Heart left ventricle (tissue), 16 donors: Measurements from ENCODE around the gene RPA3. TPM values are rescaled to one million over a fixed set of nuclear protein-coding genes. Genes with fewer than 3 reads are reported as not detected.

Source experiments
- ATAC-seq, 4 donors: fragments of 200-7000 bp; cut with Tn5 transposase; one replicate each; pipeline ENCODE4 v1.9.1; 2020 to 2022; ENCODE audit warnings: moderate library complexity in 4 of 4, mild to moderate bottlenecking in 3 of 4, moderate number of reproducible peaks in 1 of 4
- DNase-seq, 5 donors: peaks; one replicate each; pipeline ENCODE4 v3.0.0-alpha.2; 2020
- H3K27ac ChIP-seq, 12 donors: fragments of 200-600 bp; sonication (generic) in 4 of 12; one replicate each; pipeline versions ENCODE4 v1.5.0 to v1.8.0; 2016 to 2022; ENCODE audit warnings: mild to moderate bottlenecking in 2 of 12
- H3K27me3 ChIP-seq, 9 donors: fragments of 200-600 bp; sonication (generic) in 2 of 9; one replicate each; pipeline versions ENCODE4 v1.5.1 to v1.8.0; 2016 to 2022; ENCODE audit warnings: mild to moderate bottlenecking in 3 of 9
- H3K36me3 ChIP-seq, 9 donors: fragments of 200-600 bp; sonication (generic) in 2 of 9; one replicate each; pipeline versions ENCODE4 v1.5.0 to v1.8.0; 2018 to 2022; ENCODE audit warnings: mild to moderate bottlenecking in 2 of 9
- H3K4me1 ChIP-seq, 12 donors: fragments of 200-600 bp; sonication (generic) in 4 of 12; one replicate each; pipeline versions ENCODE4 v1.5.0 to v1.8.0; 2016 to 2022; ENCODE audit warnings: mild to moderate bottlenecking in 3 of 12
- H3K4me3 ChIP-seq, 12 donors: fragments of 200-600 bp; sonication (generic) in 4 of 12; one replicate each; pipeline versions ENCODE4 v1.5.0 to v1.8.0; 2017 to 2022; ENCODE audit warnings: mild to moderate bottlenecking in 9 of 12, moderate library complexity in 4 of 12
- H3K9me3 ChIP-seq, 12 donors: fragments of 200-600 bp; sonication (generic) in 4 of 12; one replicate each; pipeline versions ENCODE4 v1.5.0 to v1.8.0; 2016 to 2022; ENCODE audit warnings: mild to moderate bottlenecking in 1 of 12
- POLR2A ChIP-seq, 2 donors: fragments of 450-650 bp; IDR thresholded peaks; one replicate each; pipeline ENCODE4 v1.6.1; 2017; ENCODE audit warnings: antibody characterized with exemption in 2 of 2, mild to moderate bottlenecking in 2 of 2, moderate library complexity in 2 of 2
- WGBS, 4 donors: extraction: QIAGEN DNeasy Blood & Tissue Kit in 2 of 4; methylation state at CpG; one replicate each; pipeline versions ENCODE4 v1.1.5 to v1.1.7; 2013 to 2018; 5-methylcytosine and 5-hydroxymethylcytosine counted together
- intact Hi-C, 10 donors: fragments of 100-400 bp; cut with DNase I; formaldehyde crosslinking; loops; one replicate each; pipeline versions ENCODE4 v1.11.1 to v1.14.2; 2022
- polyA plus RNA-seq, 2 donors: library from polyadenylated mRNA; stranded (reverse); fragments of 200-250 nt; gene quantifications; one replicate each; pipeline ENCODE4 v1.2.3, GENCODE V29; 2013
- total RNA-seq, 9 donors: library from RNA; depleted of rRNA in 2 of 9; stranded (reverse); fragments of >200 nt in 2 of 9; fragmentation: NEBNext Ultra II Directional in 3 of 9; extraction: Animal tissue kit (Norgen Biotek cat#: 25700) in 3 of 9; gene quantifications; one replicate each; pipeline versions ENCODE4 v1.1.0 to v1.2.4, GENCODE V29; 2016 to 2023
- TF ChIP-seq, protein P1 (sequence below), 12 donors: fragments of 200-600 bp; sonication (generic) in 4 of 12; IDR thresholded peaks; one replicate each; pipeline versions ENCODE4 v1.5.0 to v1.8.0; 2018 to 2022; ENCODE audit warnings: antibody characterized with exemption in 12 of 12, mild to moderate bottlenecking in 5 of 12
- donor health status: ischemic (EF 13 %, LVEDD 7.1; RV severe dilation, severe dysfunction).
- donor health status: healthy with polysubstance abuse.
- donor health status: DM: no; HTN: yes; CAD: no.
- donor health status: DM: no; HTN: no; CAD: no.
- donor health status: ischemic (EF 25% LVEDD 6.9; RV normal size, moderate dysfunction).
- donor health status: ischemic (EF 25% LVEDD 5.7; RV mildly dilated, moderate dysfunction).
- donor health status: healthy.
- donor health status: DM: yes; HTN: yes; CAD: no.
- donor health status: ischemic (EF 35%, LVEDD 5.7; RV mildly dilated, moderate dysfunction).
- donor health status: nonischemic (EF 11% LVEDD 7.7; RV severe dilation, severe dysfunction).
- donor health status: DM: yes; HTN: yes; CAD: no.
- donor health status: PGD.
- donor health status: ischemic (EF 29% LVEDD 5.4; RV normal size, mild dysfunction).
- donor health status: nonischemic (EF 23%, LVEDD 6.1; RV moderate dilation, normal function).

The RPA3 gene
- total and polyA plus RNA-seq, 11 donors, result 19.4 to 30.9 (median 26.2) TPM

DNA sequence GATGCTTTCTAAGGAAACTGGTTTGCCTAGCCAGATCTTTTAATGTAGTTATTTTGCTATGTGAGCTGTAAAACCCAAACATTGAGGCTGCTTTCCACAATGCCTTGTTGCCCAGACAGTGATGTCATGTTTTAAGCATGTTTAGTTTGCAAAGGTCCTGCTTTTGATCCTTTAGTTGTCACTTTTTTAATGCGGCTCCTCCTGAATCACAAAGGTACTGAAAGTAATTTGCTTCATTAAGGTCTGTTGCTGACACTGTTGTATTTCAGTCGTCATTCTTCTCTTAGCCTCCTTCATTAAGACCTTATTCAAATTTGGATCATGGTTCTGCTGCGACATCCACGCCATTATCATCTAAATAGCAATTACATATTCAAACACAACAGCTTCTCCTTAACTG, 10.6 kb downstream of the RPA3 start:
- TF ChIP-seq, protein P1, sequence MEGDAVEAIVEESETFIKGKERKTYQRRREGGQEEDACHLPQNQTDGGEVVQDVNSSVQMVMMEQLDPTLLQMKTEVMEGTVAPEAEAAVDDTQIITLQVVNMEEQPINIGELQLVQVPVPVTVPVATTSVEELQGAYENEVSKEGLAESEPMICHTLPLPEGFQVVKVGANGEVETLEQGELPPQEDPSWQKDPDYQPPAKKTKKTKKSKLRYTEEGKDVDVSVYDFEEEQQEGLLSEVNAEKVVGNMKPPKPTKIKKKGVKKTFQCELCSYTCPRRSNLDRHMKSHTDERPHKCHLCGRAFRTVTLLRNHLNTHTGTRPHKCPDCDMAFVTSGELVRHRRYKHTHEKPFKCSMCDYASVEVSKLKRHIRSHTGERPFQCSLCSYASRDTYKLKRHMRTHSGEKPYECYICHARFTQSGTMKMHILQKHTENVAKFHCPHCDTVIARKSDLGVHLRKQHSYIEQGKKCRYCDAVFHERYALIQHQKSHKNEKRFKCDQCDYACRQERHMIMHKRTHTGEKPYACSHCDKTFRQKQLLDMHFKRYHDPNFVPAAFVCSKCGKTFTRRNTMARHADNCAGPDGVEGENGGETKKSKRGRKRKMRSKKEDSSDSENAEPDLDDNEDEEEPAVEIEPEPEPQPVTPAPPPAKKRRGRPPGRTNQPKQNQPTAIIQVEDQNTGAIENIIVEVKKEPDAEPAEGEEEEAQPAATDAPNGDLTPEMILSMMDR (IDR thresholded peaks at IDR 0.05), result no peak
- TF ChIP-seq POLR2A (IDR thresholded peaks at IDR 0.05), result no peak
- Histone ChIP-seq H3K9me3 (no peaks in the 10 kb centered on the region), H3K27me3 (no peaks in the 10 kb centered on the region), H3K27ac (peak overlapping the region in 1 of 12 donors; percentile 21), H3K4me3 (no peak overlapping the region), H3K36me3 (no peaks in the 10 kb centered on the region), H3K4me1 (peaks cover 0 to 44% (median 28%) of the 10 kb centered on the region in 12 donors)
- no peak for DNase-seq
- ATAC-seq, result peak in 1 of 4 donors; percentile 12
- intact Hi-C loops, result loop anchor here in 1 of 10 donors (5.0 kb wide), 1 partner anchor 34 kb away; no protein-coding TSS in a partner anchor
- 65 to 73% (median 69%) methylated on average over 4 of the region's 4 CpGs for WGBS, 4 donors

DNA sequence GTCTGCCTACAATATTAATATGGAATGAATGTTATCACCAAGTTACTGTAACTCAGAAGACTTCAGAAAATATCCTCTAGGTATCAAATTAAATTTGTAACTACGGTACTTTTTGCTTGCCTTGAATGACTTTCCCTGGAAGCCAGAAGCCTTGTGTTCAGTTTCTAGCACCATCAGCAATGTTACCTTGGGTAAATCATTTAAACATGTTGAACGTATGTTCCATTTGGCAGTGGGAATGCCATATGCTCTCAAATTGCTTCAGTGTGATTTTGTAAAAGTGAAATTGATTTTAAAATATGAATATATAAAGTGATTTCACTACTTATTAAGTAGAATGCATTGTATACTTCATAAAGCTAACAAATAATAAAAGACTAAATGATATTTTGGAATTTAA, 11.2 kb downstream of the RPA3 start:
- DNase-seq, result no peak
- Histone ChIP-seq H3K36me3 (no peaks in the 10 kb centered on the region), H3K27ac (peak overlapping the region in 1 of 12 donors; percentile 21), H3K9me3 (no peaks in the 10 kb centered on the region), H3K27me3 (no peaks in the 10 kb centered on the region), H3K4me3 (no peak overlapping the region), H3K4me1 (peaks cover 0 to 49% (median 31%) of the 10 kb centered on the region in 12 donors)
- no peak for TF ChIP-seq POLR2A (IDR thresholded peaks at IDR 0.05)
- TF ChIP-seq, protein P1 (IDR thresholded peaks at IDR 0.05), result no peak
- ATAC-seq, result no peak
- WGBS, 4 donors, result 59 to 75% (median 69%) methylated on average over 2 of the region's 2 CpGs
- intact Hi-C loops, result loop anchor here in 1 of 10 donors (5.0 kb wide), 1 partner anchor 35 kb away; no protein-coding TSS in a partner anchor

GRCh38 chr7:7706556-7707172, 11.7 kb downstream of the RPA3 start:
- Histone ChIP-seq H3K27ac (peak overlapping the region in 3 of 12 donors; percentile 9 to 21 (median 10)), H3K27me3 (no peaks in the 10 kb centered on the region), H3K4me1 (peaks cover 0 to 55% (median 32%) of the 10 kb centered on the region in 12 donors), H3K36me3 (no peaks in the 10 kb centered on the region), H3K9me3 (no peaks in the 10 kb centered on the region), H3K4me3 (no peak overlapping the region)
- ATAC-seq, result peak in 2 of 4 donors; percentile 23 to 47
- 78 to 87% (median 81%) methylated on average over 4 of the region's 4 CpGs for WGBS, 4 donors
- intact Hi-C loops, result loop anchor here in 1 of 10 donors (5.0 kb wide), 1 partner anchor 36 kb away; no protein-coding TSS in a partner anchor
- DNase-seq, result no peak
- no peak for TF ChIP-seq POLR2A (IDR thresholded peaks at IDR 0.05)
- TF ChIP-seq, protein P1 (IDR thresholded peaks at IDR 0.05), result no peak

DNA sequence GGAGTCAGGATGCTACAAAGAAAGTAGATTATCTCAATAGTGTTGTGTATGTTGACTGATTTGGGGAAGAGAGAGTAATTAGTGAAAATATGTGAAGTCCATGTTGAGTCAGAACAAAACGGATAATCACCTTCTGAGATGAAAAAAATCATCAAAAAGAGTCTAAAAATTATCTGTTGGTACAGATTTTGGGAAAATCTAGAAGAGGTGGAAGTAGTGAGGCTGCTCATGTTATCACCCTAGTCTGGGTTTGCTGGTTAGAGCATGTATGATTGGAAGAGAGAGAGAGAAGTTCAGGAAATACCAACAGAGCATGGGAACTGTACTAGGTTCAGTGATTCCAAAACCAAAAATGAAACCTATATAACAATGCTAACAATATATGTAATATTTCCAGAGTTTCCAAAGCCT, 12.3 kb downstream of the RPA3 start:
- H3K4me3 ChIP-seq, result no peak overlapping the region
- no peak for ATAC-seq
- peak overlapping the region in 1 of 12 donors; percentile 9 for H3K27ac ChIP-seq
- no peaks in the 10 kb centered on the region for H3K9me3 ChIP-seq
- H3K36me3 ChIP-seq, result no peaks in the 10 kb centered on the region
- WGBS, 4 donors, result 84 to 91% (median 87%) methylated on average over 1 of the region's 1 CpG
- DNase-seq, result no peak
- intact Hi-C loops, result loop anchor here in 1 of 10 donors (5.0 kb wide), 1 partner anchor 36 kb away; no protein-coding TSS in a partner anchor
- peaks cover 0 to 60% (median 34%) of the 10 kb centered on the region in 12 donors for H3K4me1 ChIP-seq
- TF ChIP-seq POLR2A (IDR thresholded peaks at IDR 0.05), result no peak
- TF ChIP-seq, protein P1 (IDR thresholded peaks at IDR 0.05), result no peak
- no peaks in the 10 kb centered on the region for H3K27me3 ChIP-seq
